ENCODE results near the gene ZDHHC5. TPM values are rescaled to one million over a fixed set of nuclear protein-coding genes. Genes with fewer than 3 reads are reported as not detected.

ZDHHC5 gene
- polyA plus RNA-seq, 1 donor (not counting 4 experiments of a cell fraction or from before 2014, with no cell fraction given), result 79.3 TPM

GRCh38 chr11:57626895-57627294, 41.0 kb upstream of the ZDHHC5 start:
- no peak for FAIRE-seq
- Histone ChIP-seq H3K27ac (ENCODE audit: control insufficient read depth, insufficient read depth, low read length) (no peak overlapping the region), H3K36me3 (ENCODE audit: control insufficient read depth in 2 of 2, extremely low read depth in 1 of 2, insufficient read depth in 2 of 2, low read length in 2 of 2) (no peaks in the 10 kb centered on the region), H3K4me2 (ENCODE audit: control insufficient read depth, extremely low read depth, insufficient read depth, low read depth, low read length) (no peak overlapping the region), H3K4me3 (ENCODE audit: control insufficient read depth in 2 of 3, extremely low read depth in 1 of 3, insufficient read depth in 2 of 3, low read depth in 1 of 3, low read length in 3 of 3) (no peak overlapping the region), H2AFZ (ENCODE audit: control insufficient read depth, low read length) (no peak overlapping the region), H4K20me1 (ENCODE audit: control insufficient read depth, extremely low read depth, insufficient read depth, low read length) (no peaks in the 10 kb centered on the region), H3K9me3 (ENCODE audit: control insufficient read depth, low read depth, low read length) (no peaks in the 10 kb centered on the region), H3K9ac (ENCODE audit: control insufficient read depth, extremely low read depth, insufficient read depth, low read length) (no peak overlapping the region), H3K79me2 (ENCODE audit: control insufficient read depth, insufficient read depth, low read length) (no peaks in the 10 kb centered on the region), H3K4me1 (ENCODE audit: control insufficient read depth, extremely low read depth, insufficient read depth, low read length) (no peaks in the 10 kb centered on the region), H3K27me3 (ENCODE audit: control insufficient read depth, extremely low read depth, insufficient read depth, low read length) (no peaks in the 10 kb centered on the region), H3K9me1 (ENCODE audit: control insufficient read depth, extremely low read depth, insufficient read depth, low read length) (no peaks in the 10 kb centered on the region)
- dilution Hi-C loops (cut with MboI; ENCODE audit: extremely low pct_ligation_motif_present, low sequenced_read_pairs), result no loop called here
- TF ChIP-seq, protein P1, sequence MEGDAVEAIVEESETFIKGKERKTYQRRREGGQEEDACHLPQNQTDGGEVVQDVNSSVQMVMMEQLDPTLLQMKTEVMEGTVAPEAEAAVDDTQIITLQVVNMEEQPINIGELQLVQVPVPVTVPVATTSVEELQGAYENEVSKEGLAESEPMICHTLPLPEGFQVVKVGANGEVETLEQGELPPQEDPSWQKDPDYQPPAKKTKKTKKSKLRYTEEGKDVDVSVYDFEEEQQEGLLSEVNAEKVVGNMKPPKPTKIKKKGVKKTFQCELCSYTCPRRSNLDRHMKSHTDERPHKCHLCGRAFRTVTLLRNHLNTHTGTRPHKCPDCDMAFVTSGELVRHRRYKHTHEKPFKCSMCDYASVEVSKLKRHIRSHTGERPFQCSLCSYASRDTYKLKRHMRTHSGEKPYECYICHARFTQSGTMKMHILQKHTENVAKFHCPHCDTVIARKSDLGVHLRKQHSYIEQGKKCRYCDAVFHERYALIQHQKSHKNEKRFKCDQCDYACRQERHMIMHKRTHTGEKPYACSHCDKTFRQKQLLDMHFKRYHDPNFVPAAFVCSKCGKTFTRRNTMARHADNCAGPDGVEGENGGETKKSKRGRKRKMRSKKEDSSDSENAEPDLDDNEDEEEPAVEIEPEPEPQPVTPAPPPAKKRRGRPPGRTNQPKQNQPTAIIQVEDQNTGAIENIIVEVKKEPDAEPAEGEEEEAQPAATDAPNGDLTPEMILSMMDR (optimal IDR thresholded peaks at IDR 0.05 in 1 of 3, IDR thresholded peaks at IDR 0.05 in 1 of 3, conservative IDR thresholded peaks at IDR 0.05 in 1 of 3; ENCODE audit: extremely low read depth in 1 of 3, insufficient read depth in 2 of 3, low read length in 3 of 3), result no peak
- TF ChIP-seq EZH2 (IDR thresholded peaks at IDR 0.05; ENCODE audit: low read length), result no peak
- no peak for DNase-seq (ENCODE audit: low read depth, low spot score)

- FAIRE-seq (no peak), DNase-seq (ENCODE audit: low read depth, low spot score) (no peak)
- Histone ChIP-seq H3K79me2 (ENCODE audit: control insufficient read depth, insufficient read depth, low read length) (no peaks in the 10 kb centered on the region), H3K4me3 (ENCODE audit: control insufficient read depth in 2 of 3, extremely low read depth in 1 of 3, insufficient read depth in 2 of 3, low read depth in 1 of 3, low read length in 3 of 3) (no peak overlapping the region), H3K4me1 (ENCODE audit: control insufficient read depth, extremely low read depth, insufficient read depth, low read length) (peaks cover 19% of the 10 kb centered on the region), H2AFZ (ENCODE audit: control insufficient read depth, low read length) (no peak overlapping the region), H3K36me3 (ENCODE audit: control insufficient read depth in 2 of 2, extremely low read depth in 1 of 2, insufficient read depth in 2 of 2, low read length in 2 of 2) (no peaks in the 10 kb centered on the region), H3K27ac (ENCODE audit: control insufficient read depth, insufficient read depth, low read length) (no peak overlapping the region), H4K20me1 (ENCODE audit: control insufficient read depth, extremely low read depth, insufficient read depth, low read length) (no peaks in the 10 kb centered on the region), H3K4me2 (ENCODE audit: control insufficient read depth, extremely low read depth, insufficient read depth, low read depth, low read length) (no peak overlapping the region), H3K9ac (ENCODE audit: control insufficient read depth, extremely low read depth, insufficient read depth, low read length) (no peak overlapping the region), H3K9me3 (ENCODE audit: control insufficient read depth, low read depth, low read length) (no peaks in the 10 kb centered on the region), H3K27me3 (ENCODE audit: control insufficient read depth, extremely low read depth, insufficient read depth, low read length) (no peaks in the 10 kb centered on the region), H3K9me1 (ENCODE audit: control insufficient read depth, extremely low read depth, insufficient read depth, low read length) (no peaks in the 10 kb centered on the region)
- dilution Hi-C loops (cut with MboI; ENCODE audit: extremely low pct_ligation_motif_present, low sequenced_read_pairs), result no loop called here
- no peak for TF ChIP-seq EZH2 (IDR thresholded peaks at IDR 0.05; ENCODE audit: low read length)
- TF ChIP-seq, protein P1 (optimal IDR thresholded peaks at IDR 0.05 in 1 of 3, IDR thresholded peaks at IDR 0.05 in 1 of 3, conservative IDR thresholded peaks at IDR 0.05 in 1 of 3; ENCODE audit: extremely low read depth in 1 of 3, insufficient read depth in 2 of 3, low read length in 3 of 3), result no peak
Observed at GRCh38 chr11:57630171-57630570, 37.7 kb upstream of the ZDHHC5 start.

All from keratinocyte (primary cell).